Measurements from ENCODE around the gene FGF19. TPM values are rescaled to one million over a fixed set of nuclear protein-coding genes. Genes with fewer than 3 reads are reported as not detected.

Gene FGF19
- total RNA-seq, 1 experiment from 2014 or later = 7.4 TPM

DNA sequence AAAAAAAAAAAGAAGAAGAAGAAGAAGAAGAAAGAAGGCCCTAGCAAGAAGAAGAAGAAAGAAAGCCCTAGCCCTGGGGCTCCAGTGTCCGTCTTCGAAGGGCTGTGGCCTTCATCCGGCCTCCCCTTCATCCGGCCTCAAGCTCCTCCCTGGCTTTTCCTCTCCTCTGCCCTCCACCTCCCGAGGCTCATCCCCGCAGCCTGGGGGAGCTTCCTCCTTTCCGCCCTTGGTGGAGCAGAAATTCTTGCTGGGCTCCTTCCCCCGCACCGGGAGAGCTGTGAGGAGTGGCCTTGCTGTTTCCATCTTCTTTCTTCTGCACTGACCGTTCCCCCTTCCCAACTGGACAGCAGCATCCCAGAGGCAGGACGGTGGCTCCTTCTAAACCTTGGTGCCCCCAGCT lies 19.2 kb downstream of the FGF19 start:
- H2BK12ac ChIP-seq (ENCODE audit: insufficient read length, low read depth, low read length) = no peak overlapping the region
- no peak overlapping the region for H2BK120ac ChIP-seq (ENCODE audit: low read depth, low read length, poor library complexity, severe bottlenecking)
- no peaks in the 10 kb centered on the region for H3K4me1 ChIP-seq (ENCODE audit: insufficient read depth, low read length)
- no peaks in the 10 kb centered on the region for H3K79me1 ChIP-seq (ENCODE audit: insufficient read depth, low read depth, low read length, poor library complexity, severe bottlenecking)
- no peak overlapping the region for H4K5ac ChIP-seq (ENCODE audit: insufficient read length, low read depth, low read length)
- no peaks in the 10 kb centered on the region; a peak in 1 of 7 replicates for H3K36me3 Mint-ChIP-seq (ENCODE audit: insufficient read depth in 1 of 3, low read depth in 3 of 3)
- H3K18ac ChIP-seq (ENCODE audit: insufficient read length, low read depth, low read length) = no peak overlapping the region
- DNase-seq = no peak
- no peaks in the 10 kb centered on the region for H3K9me3 ChIP-seq (ENCODE audit: control insufficient read depth, low read depth, low read length)
- H3K27ac Mint-ChIP-seq = no peak overlapping the region
- H3K14ac ChIP-seq (ENCODE audit: insufficient read depth, low read length) = no peak overlapping the region
- H3K23me2 ChIP-seq (ENCODE audit: insufficient read length, low read depth, low read length, poor library complexity, severe bottlenecking) = no peaks in the 10 kb centered on the region
- no peak overlapping the region for H3K27ac ChIP-seq (ENCODE audit: insufficient read length, low read depth, low read length)
- TF ChIP-seq, protein P1, sequence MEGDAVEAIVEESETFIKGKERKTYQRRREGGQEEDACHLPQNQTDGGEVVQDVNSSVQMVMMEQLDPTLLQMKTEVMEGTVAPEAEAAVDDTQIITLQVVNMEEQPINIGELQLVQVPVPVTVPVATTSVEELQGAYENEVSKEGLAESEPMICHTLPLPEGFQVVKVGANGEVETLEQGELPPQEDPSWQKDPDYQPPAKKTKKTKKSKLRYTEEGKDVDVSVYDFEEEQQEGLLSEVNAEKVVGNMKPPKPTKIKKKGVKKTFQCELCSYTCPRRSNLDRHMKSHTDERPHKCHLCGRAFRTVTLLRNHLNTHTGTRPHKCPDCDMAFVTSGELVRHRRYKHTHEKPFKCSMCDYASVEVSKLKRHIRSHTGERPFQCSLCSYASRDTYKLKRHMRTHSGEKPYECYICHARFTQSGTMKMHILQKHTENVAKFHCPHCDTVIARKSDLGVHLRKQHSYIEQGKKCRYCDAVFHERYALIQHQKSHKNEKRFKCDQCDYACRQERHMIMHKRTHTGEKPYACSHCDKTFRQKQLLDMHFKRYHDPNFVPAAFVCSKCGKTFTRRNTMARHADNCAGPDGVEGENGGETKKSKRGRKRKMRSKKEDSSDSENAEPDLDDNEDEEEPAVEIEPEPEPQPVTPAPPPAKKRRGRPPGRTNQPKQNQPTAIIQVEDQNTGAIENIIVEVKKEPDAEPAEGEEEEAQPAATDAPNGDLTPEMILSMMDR (conservative IDR thresholded peaks at IDR 0.05) = no peak
- no peak overlapping the region for H3T11ph ChIP-seq (ENCODE audit: low read length)
- H2AFZ ChIP-seq (ENCODE audit: low read length) = no peak overlapping the region
- H3K4ac ChIP-seq (ENCODE audit: low read depth, low read length) = no peak overlapping the region
- no peak overlapping the region for H3K9ac ChIP-seq (ENCODE audit: extremely low read depth, insufficient read length, low read length)
- H4K8ac ChIP-seq (replicated peaks; ENCODE audit: insufficient read length, low read depth, low read length) = no peak overlapping the region
- no peak overlapping the region for H3K4me2 ChIP-seq (ENCODE audit: insufficient read depth, insufficient read length, low read length)
- H3K4me3 Mint-ChIP-seq = no peak overlapping the region
- peaks cover 2% of the 10 kb centered on the region for H4K20me1 ChIP-seq (ENCODE audit: control insufficient read depth, insufficient read depth, insufficient read length)
- no peak overlapping the region for H2BK20ac ChIP-seq (ENCODE audit: low read depth, low read length, poor library complexity, severe bottlenecking)
- peaks cover 22% of the 10 kb centered on the region for H3K27me3 Mint-ChIP-seq (ENCODE audit: low read depth)
- H3K23ac ChIP-seq (ENCODE audit: insufficient read length, low read depth, low read length) = no peak overlapping the region
- no peak overlapping the region for H2BK5ac ChIP-seq (ENCODE audit: insufficient read length, low read length)
- H3K27me3 ChIP-seq (ENCODE audit: insufficient read depth, low read length) = no peaks in the 10 kb centered on the region
- no peak overlapping the region for H4K91ac ChIP-seq (ENCODE audit: insufficient read length, low read depth, low read length)
- H2AK5ac ChIP-seq (ENCODE audit: insufficient read length, low read length) = no peak overlapping the region
- H3K4me1 Mint-ChIP-seq = peaks cover 0 to 6% of the 10 kb centered on the region in 2 experiments; a peak in 2 of 4 replicates
- peaks cover 0 to 2% of the 10 kb centered on the region in 2 experiments; a peak in 3 of 5 replicates for H3K9me3 Mint-ChIP-seq
- H3K79me2 ChIP-seq (ENCODE audit: insufficient read depth, low read length) = no peaks in the 10 kb centered on the region
- no CpG with 5 or more reads among the region's 11 CpGs for WGBS (ENCODE audit: extremely low coverage, insufficient read length, low lambda C conversion rate)
- no peak overlapping the region for H2BK15ac ChIP-seq (ENCODE audit: low read depth, low read length)
- no peak overlapping the region for H3K56ac ChIP-seq (ENCODE audit: insufficient read length, low read depth, low read length)
